Naive B cell (primary cell): ENCODE data around the gene CBLB. TPM values are rescaled to one million over a fixed set of nuclear protein-coding genes. Genes with fewer than 3 reads are reported as not detected.
"Not testable (repeated sequence)": the region's sequence is repeated elsewhere in the genome, so short reads cannot be mapped to it uniquely, and the experiment has no call there.

Source experiments
- ATAC-seq, 2 donors: fragments of 150-1000 bp; cut with Tn5 transposase; 2 replicates each; pipeline ENCODE4 v1.10.0; 2021; ENCODE audit warnings: low read depth in 2 of 2, mild to moderate bottlenecking in 2 of 2, moderate library complexity in 2 of 2
- DNase-seq: peaks from one replicate; pipeline ENCODE4 v3.0.0; 2022
- H3K27ac Mint-ChIP-seq, 6 donors: one replicate each; pipeline ENCODE4 v1.8.0; 2020 to 2022; ENCODE audit warnings: mild to moderate bottlenecking in 6 of 6, mixed read lengths in 6 of 6, moderate library complexity in 5 of 6, inconsistent platforms in 2 of 6
- H3K27me3 Mint-ChIP-seq, 3 donors: one replicate each; pipeline ENCODE4 v1.8.0; 2021 to 2022; ENCODE audit warnings: mixed read lengths in 3 of 3, mild to moderate bottlenecking in 1 of 3
- H3K36me3 Mint-ChIP-seq, 2 donors: one replicate each; pipeline ENCODE4 v1.8.0; 2020 to 2022; ENCODE audit warnings: mixed read lengths in 2 of 2, inconsistent platforms in 1 of 2, mild to moderate bottlenecking in 1 of 2
- H3K4me1 Mint-ChIP-seq, 3 donors: one replicate each; pipeline ENCODE4 v1.8.0; 2020 to 2022; ENCODE audit warnings: mixed read lengths in 3 of 3, inconsistent platforms in 1 of 3, mild to moderate bottlenecking in 1 of 3, moderate library complexity in 1 of 3
- H3K4me3 Mint-ChIP-seq, 8 donors: one replicate each; pipeline ENCODE4 v1.8.0; 2020 to 2022; ENCODE audit warnings: mild to moderate bottlenecking in 8 of 8, mixed read lengths in 8 of 8, moderate library complexity in 8 of 8, inconsistent platforms in 2 of 8
- H3K9me3 Mint-ChIP-seq, 7 donors: one replicate each; pipeline ENCODE4 v1.8.0; 2020 to 2022; ENCODE audit warnings: mixed read lengths in 7 of 7, mild to moderate bottlenecking in 5 of 7, inconsistent platforms in 2 of 7, moderate library complexity in 1 of 7
- polyA plus RNA-seq, 6 donors: library from polyadenylated mRNA; unstranded; fragments of 300-500 nt; fragmentation: Illumina TruSeq; gene quantifications; one replicate each; pipeline ENCODE4 v1.2.3, GENCODE V29; 2021; ENCODE audit warnings: low read depth in 6 of 6

CBLB gene
- polyA plus RNA-seq, 6 donors from 2014 or later, result 20.0 to 33.3 (median 26.7) TPM

GRCh38 chr3:105745046-105745445, 123.8 kb downstream of the CBLB start:
- Mint-ChIP-seq H3K4me3 (no peak overlapping the region), H3K4me1 (peaks cover 14 to 33% (median 31%) of the 10 kb centered on the region in 3 donors), H3K36me3 (peaks cover 5 to 11% of the 10 kb centered on the region in 2 donors), H3K27ac (no peak overlapping the region), H3K9me3 (peaks cover 0 to 4% (median 0%) of the 10 kb centered on the region in 7 donors), H3K27me3 (no peaks in the 10 kb centered on the region)
- ATAC-seq (no peak), DNase-seq (no peak)

GRCh38 chr3:105744202-105744601, 124.6 kb downstream of the CBLB start:
- Mint-ChIP-seq H3K27me3 (no peaks in the 10 kb centered on the region), H3K27ac (no peak overlapping the region), H3K4me1 (peaks cover 20 to 37% (median 37%) of the 10 kb centered on the region in 3 donors), H3K9me3 (peaks cover 0 to 4% (median 0%) of the 10 kb centered on the region in 7 donors), H3K4me3 (no peak overlapping the region), H3K36me3 (peaks cover 13 to 17% of the 10 kb centered on the region in 2 donors)
- no peak for DNase-seq
- ATAC-seq, result no peak

DNA sequence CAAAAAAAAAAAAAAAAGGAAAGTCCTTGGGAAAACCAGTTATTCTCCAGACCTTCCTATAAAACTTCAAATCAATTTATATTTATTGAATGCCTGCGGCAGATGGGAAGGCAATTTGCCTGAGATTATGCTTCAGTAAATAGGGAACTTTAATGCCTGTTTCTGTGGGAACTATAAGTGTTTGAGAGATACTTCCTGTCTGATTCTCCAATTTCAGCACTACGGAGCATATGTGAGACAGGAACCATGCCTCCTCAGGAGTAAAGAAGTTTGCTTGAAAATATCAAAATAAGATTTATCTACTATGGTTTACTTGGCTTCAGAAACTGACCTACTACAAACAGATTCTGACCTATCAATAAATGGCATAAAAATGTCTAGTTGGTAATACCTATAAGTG, 135.5 kb downstream of the CBLB start:
- ATAC-seq (no peak), DNase-seq (no peak)
- H3K4me3 Mint-ChIP-seq, result no peak overlapping the region
- H3K27me3 Mint-ChIP-seq, result no peaks in the 10 kb centered on the region
- H3K4me1 Mint-ChIP-seq, result peaks cover 4 to 11% (median 5%) of the 10 kb centered on the region in 3 donors
- no peaks in the 10 kb centered on the region for H3K9me3 Mint-ChIP-seq
- peaks cover under 1 to 14% of the 10 kb centered on the region in 2 donors for H3K36me3 Mint-ChIP-seq
- no peak overlapping the region for H3K27ac Mint-ChIP-seq

- no peak for ATAC-seq
- H3K27me3 Mint-ChIP-seq, result no peaks in the 10 kb centered on the region
- H3K9me3 Mint-ChIP-seq, result peaks cover 0 to 15% (median 9%) of the 10 kb centered on the region in 7 donors
- H3K36me3 Mint-ChIP-seq, result peaks cover 17 to 28% of the 10 kb centered on the region in 2 donors
- H3K4me3 Mint-ChIP-seq, result no peak overlapping the region
- H3K27ac Mint-ChIP-seq, result no peak overlapping the region
- no peak for DNase-seq
- peaks cover 4 to 11% (median 5%) of the 10 kb centered on the region in 3 donors for H3K4me1 Mint-ChIP-seq
Observed at GRCh38 chr3:105731686-105732085, 137.1 kb downstream of the CBLB start.

DNA sequence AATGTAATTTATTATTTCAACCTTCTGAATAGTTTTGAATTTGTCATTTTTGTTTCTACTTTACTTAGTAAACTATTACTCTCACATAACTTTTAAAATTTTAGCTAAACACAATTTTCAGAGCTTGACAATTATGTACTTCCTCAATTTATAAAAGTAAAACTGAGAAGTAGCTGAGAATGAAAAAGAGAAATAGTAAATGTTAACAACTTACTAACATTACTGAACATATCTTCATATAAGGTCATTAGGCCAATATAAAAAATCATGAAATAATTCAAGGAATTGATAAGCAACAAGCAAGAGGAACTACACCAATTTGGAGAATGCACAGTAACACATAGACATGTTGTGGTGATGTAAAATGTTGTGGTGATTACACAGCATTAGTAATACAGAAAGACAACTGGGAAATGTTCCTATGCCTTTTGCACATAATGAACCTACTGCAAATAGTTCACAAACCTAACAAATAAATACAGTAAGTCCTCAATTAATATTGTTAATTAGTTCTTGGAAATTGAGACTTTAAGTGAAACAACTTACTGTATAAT, 137.9 kb downstream of the CBLB start:
- Mint-ChIP-seq H3K9me3 (peaks cover 0 to 15% (median 11%) of the 10 kb centered on the region in 7 donors), H3K27ac (peak overlapping the region in 1 of 6 donors; percentile 53), H3K36me3 (peaks cover 17 to 25% of the 10 kb centered on the region in 2 donors), H3K4me1 (peaks cover 4 to 11% (median 5%) of the 10 kb centered on the region in 3 donors), H3K4me3 (no peak overlapping the region), H3K27me3 (no peaks in the 10 kb centered on the region)
- no peak for ATAC-seq
- DNase-seq, result no peak

GRCh38 chr3:105729667-105730066, 139.1 kb downstream of the CBLB start:
- ATAC-seq (no peak), DNase-seq (no peak)
- Mint-ChIP-seq H3K27ac (no peak overlapping the region), H3K36me3 (peaks cover 17 to 25% of the 10 kb centered on the region in 2 donors), H3K4me3 (no peak overlapping the region), H3K27me3 (no peaks in the 10 kb centered on the region), H3K9me3 (peaks cover 0 to 15% (median 11%) of the 10 kb centered on the region in 7 donors), H3K4me1 (peaks cover 4 to 11% (median 5%) of the 10 kb centered on the region in 3 donors)

- peaks cover 17 to 25% of the 10 kb centered on the region in 2 donors for H3K36me3 Mint-ChIP-seq
- H3K27me3 Mint-ChIP-seq, result no peaks in the 10 kb centered on the region
- H3K27ac Mint-ChIP-seq, result no peak overlapping the region
- peaks cover 0 to 15% (median 11%) of the 10 kb centered on the region in 7 donors for H3K9me3 Mint-ChIP-seq
- ATAC-seq (no peak), DNase-seq (no peak)
- H3K4me1 Mint-ChIP-seq, result peaks cover 8 to 15% (median 10%) of the 10 kb centered on the region in 3 donors
- no peak overlapping the region for H3K4me3 Mint-ChIP-seq
Observed at GRCh38 chr3:105728771-105729312, 140.0 kb downstream of the CBLB start.

- H3K27me3 Mint-ChIP-seq, DNase-seq, H3K27ac Mint-ChIP-seq, ATAC-seq, H3K4me3 Mint-ChIP-seq: not testable (repeated sequence)
- Mint-ChIP-seq H3K36me3 (peaks cover 17 to 25% of the 10 kb centered on the region in 2 donors), H3K9me3 (peaks cover 0 to 15% (median 11%) of the 10 kb centered on the region in 7 donors), H3K4me1 (peaks cover 18 to 22% (median 20%) of the 10 kb centered on the region in 3 donors)
Observed at GRCh38 chr3:105727036-105727435, 141.8 kb downstream of the CBLB start.

DNA sequence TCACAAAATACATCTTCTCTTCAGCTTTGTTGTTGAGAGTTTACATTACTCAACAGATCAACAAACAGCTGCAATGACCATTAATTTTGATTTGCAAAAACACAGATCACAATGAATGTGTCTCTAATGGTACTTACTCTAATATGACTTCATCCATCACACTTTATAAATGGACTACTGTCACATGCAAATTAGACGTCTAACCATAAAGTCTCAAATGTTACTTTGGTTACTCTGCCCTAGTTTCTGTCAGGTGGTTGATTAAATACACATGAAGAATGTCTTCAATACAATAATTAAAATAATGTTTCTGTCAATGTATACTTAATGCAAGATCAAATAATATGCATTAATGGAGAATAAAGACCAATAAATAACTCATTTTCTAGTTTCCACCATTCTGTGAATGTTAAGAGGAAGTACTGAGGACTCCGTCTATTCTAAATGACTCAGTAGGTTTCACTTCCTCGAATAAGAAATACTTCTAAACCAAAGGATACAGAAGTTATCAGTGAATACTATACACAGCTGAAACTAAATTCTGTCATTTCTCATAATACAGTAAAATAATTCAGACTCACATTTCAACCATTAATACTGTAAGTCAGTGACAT, 145.8 kb downstream of the CBLB start:
- ATAC-seq (peak; percentile 100), DNase-seq (peak; percentile 68)
- Mint-ChIP-seq H3K9me3 (peaks cover 0 to 13% (median 9%) of the 10 kb centered on the region in 7 donors), H3K4me1 (peaks cover 16 to 19% (median 18%) of the 10 kb centered on the region in 3 donors), H3K27me3 (no peaks in the 10 kb centered on the region), H3K36me3 (peaks cover 13 to 18% of the 10 kb centered on the region in 2 donors), H3K4me3 (peak overlapping the region in 2 of 8 donors; percentile 32 to 66), H3K27ac (peak overlapping the region in 5 of 6 donors; percentile 23 to 72 (median 66))

- peaks cover 0 to 15% of the 10 kb centered on the region in 2 donors for H3K36me3 Mint-ChIP-seq
- no peak overlapping the region for H3K27ac Mint-ChIP-seq
- H3K27me3 Mint-ChIP-seq, result no peaks in the 10 kb centered on the region
- DNase-seq (no peak), ATAC-seq (no peak)
- peaks cover 16 to 19% (median 18%) of the 10 kb centered on the region in 3 donors for H3K4me1 Mint-ChIP-seq
- H3K9me3 Mint-ChIP-seq, result no peaks in the 10 kb centered on the region
- H3K4me3 Mint-ChIP-seq, result no peak overlapping the region
Observed at GRCh38 chr3:105719791-105720190, 149.0 kb downstream of the CBLB start.

- H3K27me3 Mint-ChIP-seq, result no peaks in the 10 kb centered on the region
- H3K4me3 Mint-ChIP-seq, result no peak overlapping the region
- H3K27ac Mint-ChIP-seq, result no peak overlapping the region
- H3K36me3 Mint-ChIP-seq, result peaks cover 12 to 29% of the 10 kb centered on the region in 2 donors
- H3K4me1 Mint-ChIP-seq, result no peaks in the 10 kb centered on the region
- no peak for DNase-seq
- ATAC-seq, result no peak
- H3K9me3 Mint-ChIP-seq, result peaks cover 0 to 1% (median 0%) of the 10 kb centered on the region in 7 donors
Observed at GRCh38 chr3:105715372-105715771, 153.4 kb downstream of the CBLB start.

DNA sequence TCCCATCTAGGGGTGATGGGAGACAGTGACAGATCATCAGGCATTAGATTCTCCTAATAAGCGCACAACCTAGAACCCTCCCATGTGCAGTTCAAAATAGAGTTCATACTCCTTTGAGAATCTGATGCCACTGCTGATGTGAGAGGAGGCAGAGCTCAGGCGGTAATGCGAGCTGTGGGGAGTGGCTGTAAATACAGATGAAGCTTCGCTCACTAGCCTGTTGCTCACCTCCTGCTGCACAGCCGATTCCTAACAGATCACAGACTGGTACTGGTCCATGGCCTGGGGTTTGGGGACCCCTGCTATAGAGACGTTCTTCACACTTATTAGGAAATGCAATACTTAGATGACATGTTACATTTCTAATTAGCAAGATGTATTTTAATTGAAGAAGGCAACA, 154.4 kb downstream of the CBLB start:
- Mint-ChIP-seq H3K27ac (no peak overlapping the region), H3K4me1 (no peaks in the 10 kb centered on the region), H3K9me3 (peaks cover 0 to 5% (median 0%) of the 10 kb centered on the region in 7 donors), H3K36me3 (peaks cover 19 to 37% of the 10 kb centered on the region in 2 donors), H3K27me3 (no peaks in the 10 kb centered on the region), H3K4me3 (no peak overlapping the region)
- DNase-seq (no peak), ATAC-seq (no peak)

DNA sequence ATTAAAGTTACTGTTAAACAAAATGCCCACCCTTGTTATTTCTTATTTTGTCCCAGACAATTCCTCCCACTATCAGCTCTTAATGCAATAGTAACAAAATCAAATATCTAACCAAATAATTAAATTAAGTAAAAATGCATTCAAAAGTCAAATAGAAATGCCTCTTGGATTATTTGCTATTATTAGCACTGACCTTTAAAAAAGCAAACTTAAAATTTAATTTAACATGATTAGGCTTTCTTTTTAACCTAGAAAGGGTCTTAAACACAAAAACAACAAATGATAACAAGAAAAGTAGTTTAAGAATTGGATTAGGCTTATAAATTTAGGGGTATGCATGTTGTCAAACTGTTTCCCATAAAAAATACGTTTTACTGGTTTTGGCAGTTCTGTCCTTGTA, 159.8 kb downstream of the CBLB start:
- H3K4me3 Mint-ChIP-seq, result no peak overlapping the region
- H3K9me3 Mint-ChIP-seq, result peaks cover 0 to 5% (median 0%) of the 10 kb centered on the region in 7 donors
- H3K4me1 Mint-ChIP-seq, result no peaks in the 10 kb centered on the region
- ATAC-seq, result no peak
- no peak for DNase-seq
- peaks cover 12 to 23% of the 10 kb centered on the region in 2 donors for H3K36me3 Mint-ChIP-seq
- H3K27ac Mint-ChIP-seq, result no peak overlapping the region
- no peaks in the 10 kb centered on the region for H3K27me3 Mint-ChIP-seq

- Mint-ChIP-seq H3K27me3 (no peaks in the 10 kb centered on the region), H3K27ac (no peak overlapping the region), H3K36me3 (peaks cover 17 to 28% of the 10 kb centered on the region in 2 donors), H3K9me3 (peaks cover 0 to 5% (median 0%) of the 10 kb centered on the region in 7 donors), H3K4me1 (no peaks in the 10 kb centered on the region), H3K4me3 (no peak overlapping the region)
- ATAC-seq (no peak), DNase-seq (no peak)
Observed at GRCh38 chr3:105707009-105707408, 161.8 kb downstream of the CBLB start.
